HFFc6 (cell line): ENCODE measurements around the gene SLC27A5. TPM values are rescaled to one million over a fixed set of nuclear protein-coding genes. Genes with fewer than 3 reads are reported as not detected.
"Not testable (repeated sequence)": the region's sequence is repeated elsewhere in the genome, so short reads cannot be mapped to it uniquely, and the experiment has no call there.

Experiments used
- DNase-seq: peaks from one replicate; pipeline ENCODE4 v3.0.0-alpha.2; 2018
- H3K27ac Mint-ChIP-seq: 2 replicates; pipeline ENCODE4 v1.8.0; 2020; ENCODE audit warnings: mild to moderate bottlenecking, mixed read lengths
- H3K27me3 Mint-ChIP-seq: 2 replicates; pipeline ENCODE4 v1.8.0; 2021; ENCODE audit warnings: mild to moderate bottlenecking, moderate library complexity, mixed read lengths; ENCODE audit not compliant: insufficient read depth
- H3K36me3 Mint-ChIP-seq: 2 replicates; pipeline ENCODE4 v1.8.0; 2021; ENCODE audit warnings: low read depth, mixed read lengths
- H3K4me1 Mint-ChIP-seq: 2 replicates; pipeline ENCODE4 v1.8.0; 2020; ENCODE audit warnings: low read depth, mixed read lengths
- H3K4me3 Mint-ChIP-seq: 2 replicates; pipeline ENCODE4 v1.8.0; 2020; ENCODE audit warnings: mild to moderate bottlenecking, moderate library complexity, mixed read lengths
- H3K9me3 Mint-ChIP-seq: 2 replicates; pipeline ENCODE4 v1.8.0; 2020; ENCODE audit warnings: mild to moderate bottlenecking, mixed read lengths
- CTCF ChIP-seq: fragments of 200-600 bp; sonication (generic); IDR thresholded peaks from 2 replicates; pipeline ENCODE4 v1.5.0; 2021; ENCODE audit warnings: antibody characterized with exemption, mild to moderate bottlenecking
- total RNA-seq, 6 experiments: library from RNA; stranded (reverse); fragmentation: NEBNext Ultra II Directional; extraction: Animal tissue kit (Norgen Biotek cat#: 25700); gene quantifications; 2 replicates in 1 of 6; 3 replicates in 5 of 6; pipeline ENCODE4 v1.2.3, GENCODE V29; 2021

The SLC27A5 gene
- total RNA-seq, 6 experiments from 2014 or later = 2.0 to 5.7 (median 2.6) TPM

- Mint-ChIP-seq H3K9me3 (no peaks in the 10 kb centered on the region), H3K27me3 (peaks cover 3% of the 10 kb centered on the region; the same call in 1 of the 2 replicates), H3K36me3 (no peaks in the 10 kb centered on the region; the same call in none of the 2 replicates), H3K4me1 (peaks cover 28% of the 10 kb centered on the region), H3K27ac (peak overlapping the region; percentile 96), H3K4me3 (peak overlapping the region; percentile 93)
- DNase-seq = no peak
- TF ChIP-seq CTCF = no peak
Observed at GRCh38 chr19:58474997-58475713, 36.6 kb downstream of the SLC27A5 start.

- Mint-ChIP-seq H3K4me1 (peaks cover 28% of the 10 kb centered on the region), H3K36me3 (no peaks in the 10 kb centered on the region; the same call in none of the 2 replicates), H3K4me3 (peak overlapping the region; percentile 93), H3K27me3 (peaks cover 3% of the 10 kb centered on the region; the same call in 1 of the 2 replicates), H3K9me3 (no peaks in the 10 kb centered on the region), H3K27ac (peak overlapping the region; percentile 96)
- peak; percentile 71 for DNase-seq
- no peak for TF ChIP-seq CTCF
Observed at GRCh38 chr19:58474291-58474996, 37.3 kb downstream of the SLC27A5 start.

GRCh38 chr19:58473775-58474174 lies 38.0 kb downstream of the SLC27A5 start:
- H3K27ac Mint-ChIP-seq = peak overlapping the region; percentile 96
- no peaks in the 10 kb centered on the region; the same call in none of the 2 replicates for H3K36me3 Mint-ChIP-seq
- peaks cover 29% of the 10 kb centered on the region for H3K4me1 Mint-ChIP-seq
- no peak for DNase-seq
- no peaks in the 10 kb centered on the region for H3K9me3 Mint-ChIP-seq
- TF ChIP-seq CTCF = no peak
- H3K4me3 Mint-ChIP-seq = no peak overlapping the region; the same call in 1 of the 2 replicates
- H3K27me3 Mint-ChIP-seq = peaks cover 3% of the 10 kb centered on the region; the same call in 1 of the 2 replicates

- H3K36me3 Mint-ChIP-seq = no peaks in the 10 kb centered on the region; the same call in none of the 2 replicates
- H3K4me1 Mint-ChIP-seq = peaks cover 38% of the 10 kb centered on the region
- H3K27me3 Mint-ChIP-seq = peaks cover 3% of the 10 kb centered on the region; the same call in 1 of the 2 replicates
Observed at GRCh38 chr19:58471736-58472135, 40.1 kb downstream of the SLC27A5 start.

GRCh38 chr19:58470837-58471543 lies 40.8 kb downstream of the SLC27A5 start:
- not testable (repeated sequence) for H3K27ac Mint-ChIP-seq, H3K36me3 Mint-ChIP-seq, H3K27me3 Mint-ChIP-seq, H3K4me3 Mint-ChIP-seq, DNase-seq, H3K9me3 Mint-ChIP-seq
- peaks cover 42% of the 10 kb centered on the region for H3K4me1 Mint-ChIP-seq

More at GRCh38 chr19:58471736-58472135, 40.1 kb downstream of the SLC27A5 start:
- DNase-seq = no peak
- Mint-ChIP-seq H3K27ac (no peak overlapping the region), H3K9me3 (no peaks in the 10 kb centered on the region), H3K4me3 (no peak overlapping the region)
- TF ChIP-seq CTCF = no peak
